Hematopoietic multipotent progenitor cell treated with erythropoietin and hydrocortisone succinate and interleukin-3 and kit ligand, for 8 days (in vitro differentiated cells): ENCODE results near the gene DIPK1C.

Source experiments
- DNase-seq: peaks from one replicate; pipeline ENCODE4 v3.0.0-alpha.2; 2015

The DIPK1C gene

GRCh38 chr18:74480149-74480651, 23.1 kb upstream of the DIPK1C start:
- DNase-seq = peak; percentile 52

- no peak for DNase-seq
These were observed 22.5 kb upstream of the DIPK1C start for GRCh38 chr18:74479486-74480148.

- DNase-seq = no peak
These were observed 21.8 kb upstream of the DIPK1C start for GRCh38 chr18:74478880-74479279.

DNA sequence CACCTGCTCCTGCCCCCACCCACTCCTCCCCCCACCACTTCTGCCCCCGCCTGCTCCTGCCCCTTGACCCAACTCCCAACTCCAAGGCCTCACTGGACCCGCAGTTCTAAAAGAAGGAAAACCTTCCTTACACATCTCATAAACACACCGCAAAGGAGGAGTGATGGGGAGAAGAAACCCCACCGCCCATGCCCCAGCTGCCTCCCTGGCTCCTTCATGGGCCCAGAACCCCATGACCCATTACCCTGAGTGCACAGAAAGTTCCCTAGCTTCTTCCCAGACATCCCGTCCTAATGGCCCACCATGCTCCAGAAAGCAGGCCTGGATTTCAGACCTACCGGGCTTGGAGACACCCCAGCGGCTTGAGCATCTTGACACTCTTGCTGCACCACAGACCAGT, 21.2 kb upstream of the DIPK1C start:
- DNase-seq = no peak

GRCh38 chr18:74477771-74478170, 20.7 kb upstream of the DIPK1C start:
- DNase-seq = no peak

DNA sequence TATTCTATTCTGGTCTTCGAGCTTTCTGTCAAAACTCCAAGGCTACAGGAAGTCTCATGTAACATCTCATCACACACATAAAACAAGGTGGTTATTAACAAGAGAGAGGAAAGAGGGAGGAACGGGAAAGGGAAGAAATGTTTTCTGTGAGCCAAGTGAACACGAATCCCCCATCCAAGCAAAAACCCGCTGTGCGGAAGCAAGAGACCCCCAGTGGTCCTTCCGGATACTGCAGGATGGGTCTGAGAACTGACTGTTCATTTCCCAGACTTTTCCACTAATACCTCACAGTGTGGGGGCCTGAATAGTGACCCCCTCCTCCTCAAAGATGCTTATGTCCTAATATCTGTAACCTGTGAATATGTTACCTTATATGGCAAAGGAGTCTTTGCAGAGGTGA, 19.0 kb upstream of the DIPK1C start:
- DNase-seq = peak; percentile 13

DNA sequence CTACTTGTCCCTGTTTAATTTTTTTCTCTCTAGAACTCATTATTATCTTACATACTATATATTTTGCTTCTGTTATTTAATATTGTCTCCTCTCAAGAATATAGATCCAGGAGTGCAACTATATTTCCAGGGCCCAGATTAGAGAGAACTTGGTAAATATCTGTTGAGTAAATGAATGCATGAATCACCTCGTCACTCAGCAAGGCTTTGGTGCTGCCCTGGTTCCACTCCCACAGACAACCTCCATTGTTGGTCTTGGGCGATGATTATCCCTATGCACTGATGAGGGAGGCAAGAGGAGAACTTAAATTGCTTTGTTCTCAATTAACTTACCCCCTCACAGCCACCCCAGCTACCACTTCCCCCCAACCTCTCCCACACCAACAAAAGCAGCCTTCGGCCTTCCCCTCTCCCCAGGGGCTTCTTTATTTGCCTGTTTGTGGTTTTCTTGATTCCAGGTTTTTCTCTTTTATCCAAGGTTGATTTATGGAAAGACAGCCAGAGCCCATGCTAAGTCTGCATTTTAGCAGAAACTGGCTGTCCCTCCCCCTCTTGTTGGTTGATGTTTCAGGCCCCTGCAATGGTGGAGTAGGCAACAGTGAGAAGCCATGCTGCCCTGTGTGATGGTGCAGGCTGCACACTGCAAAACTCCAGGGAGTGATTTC, 17.0 kb upstream of the DIPK1C start:
- no peak for DNase-seq

DNA sequence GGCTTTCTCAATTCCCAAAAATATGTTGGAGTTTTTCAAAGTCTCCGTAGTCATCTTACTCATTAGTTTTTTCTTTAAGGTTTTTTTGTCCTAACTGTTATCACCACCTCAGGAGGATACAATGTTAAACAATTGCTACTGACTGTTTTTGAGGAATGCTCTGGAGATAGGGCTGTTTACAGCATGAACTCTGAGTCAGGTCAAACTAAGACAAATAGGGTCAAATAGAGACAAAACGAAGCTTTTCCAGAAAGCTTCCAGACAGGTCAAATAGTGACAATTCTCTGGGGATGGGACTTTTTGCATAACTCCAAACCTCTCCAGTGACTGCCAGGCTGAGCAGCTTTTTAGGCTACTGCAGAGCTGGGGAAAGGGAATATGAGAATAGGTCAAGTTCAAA, 15.2 kb upstream of the DIPK1C start:
- DNase-seq = no peak

- no peak for DNase-seq
These were observed 11.5 kb upstream of the DIPK1C start for GRCh38 chr18:74468547-74469061.

DNA sequence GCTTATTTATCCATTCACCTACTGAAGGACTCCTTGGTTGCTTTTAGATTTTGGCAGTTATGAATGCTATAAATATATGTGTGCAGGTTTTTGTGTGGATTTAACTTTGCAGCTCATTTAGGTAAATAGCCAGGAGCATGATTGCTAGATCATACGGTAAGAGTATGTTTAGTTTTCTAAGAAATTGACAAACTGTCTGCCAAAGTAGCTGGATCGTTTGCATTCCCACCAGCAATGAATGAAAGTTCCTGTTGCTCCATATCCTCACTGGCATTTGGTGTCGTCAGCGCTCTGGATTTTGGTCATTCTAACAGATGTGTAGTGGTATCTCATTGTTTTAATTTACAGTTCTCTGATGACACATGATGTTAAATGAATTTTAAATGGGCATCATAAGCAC, 8.7 kb upstream of the DIPK1C start:
- no peak for DNase-seq

- no peak for DNase-seq
These were observed 6.9 kb upstream of the DIPK1C start for GRCh38 chr18:74463983-74464382.

DNA sequence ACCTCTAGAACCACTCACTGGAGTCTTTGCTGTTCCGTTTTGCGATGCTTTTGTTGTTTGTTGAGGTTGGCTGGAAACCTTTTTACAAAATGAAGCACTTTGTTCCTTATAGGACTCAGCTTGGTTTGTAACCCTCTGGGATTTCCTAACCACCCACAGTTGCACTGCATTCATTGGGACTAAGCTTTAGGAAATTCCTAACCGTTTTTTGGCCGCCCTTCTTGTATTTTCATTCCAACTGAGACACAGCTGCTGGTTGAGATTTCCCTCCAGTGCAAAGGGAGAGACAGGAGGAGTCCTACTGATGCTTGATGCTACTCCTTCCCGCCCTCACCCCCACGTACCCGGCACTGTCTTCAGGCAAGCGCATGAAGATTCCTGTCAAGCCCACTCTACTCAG, 6.1 kb upstream of the DIPK1C start:
- no peak for DNase-seq

DNA sequence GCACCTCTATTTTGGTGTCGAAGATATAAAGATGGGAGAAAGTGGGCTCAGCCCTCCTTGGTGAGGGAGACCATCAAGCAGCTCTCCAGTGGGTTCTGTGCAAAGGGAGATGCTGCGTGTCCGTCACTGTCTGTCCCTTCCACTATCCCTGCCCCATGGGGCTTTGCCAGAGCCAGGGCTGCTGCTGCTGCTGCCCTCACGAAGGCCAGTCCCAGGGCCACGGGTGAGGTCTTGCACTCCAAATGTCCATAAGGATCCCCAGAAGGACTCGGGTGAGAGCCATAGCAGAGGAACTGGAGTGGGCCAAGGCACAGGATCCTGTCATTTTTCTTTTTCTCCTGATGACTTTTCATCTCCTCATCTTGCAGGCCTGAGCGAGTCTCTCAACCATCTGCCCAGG, 3.7 kb upstream of the DIPK1C start:
- no peak for DNase-seq

DNA sequence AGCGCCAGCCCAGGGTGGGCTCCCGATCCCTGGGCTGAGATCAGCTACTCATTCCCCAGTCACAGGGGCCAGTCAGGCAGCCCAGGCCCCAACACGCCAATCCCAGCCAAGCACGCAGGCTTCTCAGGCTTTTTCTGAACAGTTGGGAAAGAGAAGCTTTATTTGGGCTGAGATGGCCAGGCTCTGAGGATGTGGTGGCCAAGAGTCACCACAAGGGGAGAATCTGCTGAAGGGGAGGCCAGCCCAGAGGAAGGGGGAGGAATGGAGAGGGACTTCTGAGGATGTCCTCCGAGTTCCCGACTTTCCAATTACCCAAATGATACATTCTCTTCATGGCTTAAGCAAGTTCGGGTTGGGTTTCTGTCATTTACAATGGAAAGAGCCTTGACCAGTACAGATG, 2.8 kb upstream of the DIPK1C start:
- DNase-seq = no peak

- DNase-seq = no peak
These were observed 765 bp upstream of the DIPK1C start for GRCh38 chr18:74457725-74458421.

GRCh38 chr18:74456349-74457042, 612 bp downstream of the DIPK1C start:
- DNase-seq = no peak

DNA sequence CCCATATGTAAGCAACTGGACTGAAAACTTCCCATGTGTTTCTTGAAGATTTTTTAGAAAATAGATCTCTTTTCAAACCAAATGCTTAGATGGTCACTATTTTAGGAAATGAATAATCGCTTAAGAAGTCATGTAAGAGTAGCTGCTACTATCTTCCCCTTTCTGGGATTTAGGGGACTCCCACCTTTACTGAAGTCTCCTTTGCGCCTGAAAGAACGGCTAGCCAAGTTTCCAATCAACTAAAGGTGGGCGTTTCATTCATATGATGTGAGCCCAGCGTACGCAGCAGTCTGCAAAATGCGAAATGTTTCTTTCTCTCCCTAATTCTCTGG, 1.1 kb downstream of the DIPK1C start:
- DNase-seq = no peak

GRCh38 chr18:74455386-74455785, 1.7 kb downstream of the DIPK1C start:
- no peak for DNase-seq

DNA sequence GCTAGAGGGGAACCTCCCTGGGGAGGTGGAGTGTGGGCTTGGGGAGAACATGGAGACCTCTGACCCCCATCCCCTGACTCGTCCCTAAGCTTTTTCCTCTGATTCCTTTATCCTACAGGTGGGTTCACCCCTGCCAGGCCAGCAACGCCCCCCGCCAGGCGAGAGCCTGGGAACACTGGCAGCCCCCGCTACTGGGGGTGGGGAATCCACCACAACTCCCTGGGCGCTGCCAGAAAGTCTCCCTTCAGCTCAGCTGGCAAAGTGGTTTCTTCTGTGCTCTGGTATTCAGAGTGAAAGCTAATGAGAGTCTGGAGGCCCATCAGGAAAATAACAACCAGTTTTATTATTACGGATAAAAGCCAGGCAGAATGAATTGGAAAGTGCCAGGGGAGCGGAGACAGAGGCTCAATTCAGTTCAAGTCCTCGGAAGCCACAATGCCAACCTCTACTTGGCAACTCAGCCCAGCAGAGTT, 2.8 kb downstream of the DIPK1C start:
- no peak for DNase-seq

GRCh38 chr18:74453642-74454198, 3.4 kb downstream of the DIPK1C start:
- no peak for DNase-seq

DNA sequence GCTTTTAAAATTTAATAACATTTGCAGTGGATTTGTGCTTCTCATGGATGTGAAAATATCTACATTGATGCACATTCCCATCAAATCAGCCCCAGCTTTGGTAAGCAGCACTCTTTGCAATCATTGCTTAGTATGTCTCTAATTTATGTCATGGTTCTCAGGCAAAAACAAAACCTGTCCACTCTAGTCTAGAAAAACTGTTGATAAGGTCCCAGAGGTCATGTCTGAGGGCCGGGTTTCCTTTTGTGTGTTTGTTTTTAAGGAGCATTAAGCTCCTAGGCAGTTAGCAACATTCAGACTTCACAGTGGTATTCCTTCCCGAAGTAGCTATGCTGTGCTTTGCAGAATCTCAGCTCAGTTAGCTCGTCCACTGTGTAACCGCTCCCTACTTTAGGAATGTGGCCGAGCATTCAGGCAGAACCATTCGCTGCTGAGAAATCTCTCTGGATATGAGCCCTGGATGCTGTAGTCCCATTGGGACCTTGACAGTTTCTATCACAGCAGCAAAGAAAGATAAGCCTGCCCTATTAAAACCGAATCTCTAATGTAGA, 4.0 kb downstream of the DIPK1C start:
- no peak for DNase-seq

DNA sequence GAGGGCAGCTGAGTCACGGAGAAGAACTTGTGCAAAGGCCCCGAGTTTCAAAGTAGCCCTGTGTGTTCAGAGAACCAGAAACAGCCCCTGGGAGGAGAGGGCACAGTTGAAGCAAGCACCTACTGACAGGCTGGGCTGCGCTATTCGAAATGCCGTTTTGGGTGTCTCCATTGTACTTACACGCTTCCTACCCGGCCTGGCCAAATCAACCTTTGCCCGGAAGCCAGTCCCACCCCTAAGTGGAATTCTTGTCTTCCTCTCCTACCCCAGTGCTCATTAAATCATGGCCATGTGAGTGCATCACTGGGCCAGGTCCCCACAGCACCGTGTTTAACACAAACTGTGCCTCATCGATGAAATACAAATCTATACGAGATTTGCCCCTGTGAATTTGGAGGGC, 6.0 kb downstream of the DIPK1C start:
- no peak for DNase-seq

DNA sequence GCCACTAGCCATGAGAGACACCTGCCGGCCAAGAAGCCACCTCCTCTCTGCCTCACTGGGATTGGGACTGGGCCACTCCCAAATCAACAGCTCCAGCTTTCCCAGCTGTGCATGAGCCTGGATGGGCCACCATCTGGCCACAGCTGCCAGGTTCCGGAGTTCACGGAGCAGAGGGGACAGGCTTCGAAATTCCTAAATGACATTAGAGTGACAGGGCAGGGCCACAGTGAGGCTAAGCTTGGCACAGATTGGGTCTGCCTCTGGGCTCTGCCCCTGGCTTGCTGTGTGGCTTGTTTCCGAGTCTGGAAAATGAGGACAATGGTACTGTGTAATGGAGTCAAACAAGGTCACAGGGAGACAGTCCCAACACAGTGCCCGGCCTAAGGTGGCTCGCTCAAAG, 6.5 kb downstream of the DIPK1C start:
- DNase-seq = no peak
